Keratinocyte (primary cell): ENCODE results near the gene ANAPC10. TPM values are rescaled to one million over a fixed set of nuclear protein-coding genes. Genes with fewer than 3 reads are reported as not detected.

Source experiments
- DNase-seq: peaks from one replicate; pipeline ENCODE4 v3.0.0-alpha.2; 2011; ENCODE audit warnings: low read depth, missing footprints, low spot score
- FAIRE-seq: peaks from 2 replicates; lab custom pipeline; 2011; peaks lifted over from hg19 to GRCh38; lab: Jason Lieb, UNC
- H2AFZ ChIP-seq: 2 replicates; pipeline ENCODE4 v1.6.0; 2012; ENCODE audit warnings: low read length, control low read depth, inconsistent platforms; ENCODE audit not compliant: control insufficient read depth
- H3K27ac ChIP-seq: 2 replicates; pipeline ENCODE4 v1.5.1; 2011; ENCODE audit warnings: low read length; ENCODE audit not compliant: control insufficient read depth, insufficient read depth
- H3K27me3 ChIP-seq: 3 replicates; pipeline ENCODE4 v1.6.0; 2011; ENCODE audit warnings: low read length; ENCODE audit not compliant: control insufficient read depth, insufficient read depth; ENCODE audit errors: extremely low read depth
- H3K36me3 ChIP-seq, 2 experiments: 2 replicates in 1 of 2; 3 replicates in 1 of 2; pipeline ENCODE4 v1.5.1; 2011; ENCODE audit warnings: low read length in 2 of 2, mild to moderate bottlenecking in 1 of 2; ENCODE audit not compliant: control insufficient read depth in 2 of 2, insufficient read depth in 2 of 2; ENCODE audit errors: extremely low read depth in 1 of 2
- H3K4me1 ChIP-seq: 3 replicates; pipeline ENCODE4 v1.5.1; 2011; ENCODE audit warnings: low read length; ENCODE audit not compliant: control insufficient read depth, insufficient read depth; ENCODE audit errors: extremely low read depth
- H3K4me2 ChIP-seq: 3 replicates; pipeline ENCODE4 v1.6.0; 2011; ENCODE audit warnings: low read depth, low read length; ENCODE audit not compliant: control insufficient read depth, insufficient read depth; ENCODE audit errors: extremely low read depth
- H3K4me3 ChIP-seq, 3 experiments: fragments of 200-600 bp in 1 of 3; sonication (generic) in 1 of 3; 2 replicates in 2 of 3; 3 replicates in 1 of 3; pipeline ENCODE4 v1.5.1; 2011 to 2016; ENCODE audit warnings: low read length in 3 of 3, mild to moderate bottlenecking in 3 of 3, control low read depth in 2 of 3, inconsistent platforms in 1 of 3, low read depth in 1 of 3, mixed read lengths in 1 of 3, mixed run types in 1 of 3, moderate library complexity in 1 of 3; ENCODE audit not compliant: control insufficient read depth in 2 of 3, insufficient read depth in 2 of 3; ENCODE audit errors: extremely low read depth in 1 of 3
- H3K79me2 ChIP-seq: 2 replicates; pipeline ENCODE4 v1.6.0; 2012; ENCODE audit warnings: low read length; ENCODE audit not compliant: control insufficient read depth, insufficient read depth
- H3K9ac ChIP-seq: 3 replicates; pipeline ENCODE4 v1.6.0; 2011; ENCODE audit warnings: low read length; ENCODE audit not compliant: control insufficient read depth, insufficient read depth; ENCODE audit errors: extremely low read depth
- H3K9me1 ChIP-seq: 3 replicates; pipeline ENCODE4 v1.6.0; 2011; ENCODE audit warnings: low read length; ENCODE audit not compliant: control insufficient read depth, insufficient read depth; ENCODE audit errors: extremely low read depth
- H3K9me3 ChIP-seq: 2 replicates; pipeline ENCODE4 v1.5.1; 2012; ENCODE audit warnings: low read depth, low read length; ENCODE audit not compliant: control insufficient read depth
- H4K20me1 ChIP-seq: 3 replicates; pipeline ENCODE4 v1.6.0; 2011; ENCODE audit warnings: low read length; ENCODE audit not compliant: control insufficient read depth, insufficient read depth; ENCODE audit errors: extremely low read depth
- EZH2 ChIP-seq: IDR thresholded peaks from one replicate; pipeline ENCODE4 v1.6.1; 2012; ENCODE audit warnings: inconsistent platforms, mild to moderate bottlenecking, low read length, moderate library complexity
- dilution Hi-C: fragments of 300-500 bp; cut with MboI; formaldehyde crosslinking; loops from one replicate; pipeline ENCODE4 v1.7.0; 2020; ENCODE audit warnings: low sequenced_read_pairs; ENCODE audit not compliant: extremely low pct_ligation_motif_present
- polyA plus RNA-seq, 5 experiments: library from polyadenylated mRNA; depleted of rRNA in 3 of 5; stranded (reverse) in 3 of 5; stranded (forward) in 1 of 5; unstranded in 1 of 5; fragments of >200 nt; gene quantifications; 1 replicate in 1 of 5; 2 replicates in 3 of 5; 3 replicates in 1 of 5; pipeline versions ENCODE4 v1.2.1 to v1.2.3, GENCODE V29; 2011 to 2012; ENCODE audit warnings: missing spikeins in 2 of 5, low read depth in 1 of 5, low replicate concordance in 1 of 5
- TF ChIP-seq, protein P1 (sequence below), 3 experiments: IDR thresholded peaks in 1 of 3; conservative IDR thresholded peaks in 1 of 3; optimal IDR thresholded peaks in 1 of 3; 2 replicates in 2 of 3; 3 replicates in 1 of 3; pipeline versions ENCODE3 to v1.5.1; 2011; ENCODE audit warnings: low read length in 3 of 3, mild to moderate bottlenecking in 3 of 3, moderate library complexity in 2 of 3, control low read depth in 1 of 3, inconsistent platforms in 1 of 3; ENCODE audit not compliant: insufficient read depth in 2 of 3; ENCODE audit errors: extremely low read depth in 1 of 3

Gene ANAPC10
- polyA plus RNA-seq, 1 donor (not counting 4 experiments of a cell fraction or from before 2014, with no cell fraction given), result 34.3 TPM

DNA sequence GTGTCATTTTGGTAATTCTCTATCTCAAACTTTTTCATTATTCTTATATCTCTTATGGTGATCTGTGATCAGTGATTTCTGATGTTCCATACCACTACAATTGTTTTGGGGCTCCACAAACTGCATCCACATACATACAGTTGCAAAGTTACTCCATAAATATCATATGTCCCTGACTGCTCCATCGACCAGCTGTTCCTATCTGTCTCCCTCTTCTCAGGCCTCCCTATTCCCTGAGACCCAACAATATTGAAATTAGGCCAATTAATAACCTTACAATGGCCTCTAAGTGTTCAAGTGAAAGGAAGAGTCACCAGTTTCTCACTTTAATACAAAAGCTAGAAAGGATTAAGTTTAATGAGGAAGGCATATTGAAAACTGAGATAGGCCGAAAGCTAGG lies 108.7 kb downstream of the ANAPC10 start:
- no peaks in the 10 kb centered on the region for H3K9me3 ChIP-seq
- H3K4me2 ChIP-seq, result no peak overlapping the region
- H3K79me2 ChIP-seq, result no peaks in the 10 kb centered on the region
- DNase-seq (no peak), FAIRE-seq (no peak)
- TF ChIP-seq, protein P1, sequence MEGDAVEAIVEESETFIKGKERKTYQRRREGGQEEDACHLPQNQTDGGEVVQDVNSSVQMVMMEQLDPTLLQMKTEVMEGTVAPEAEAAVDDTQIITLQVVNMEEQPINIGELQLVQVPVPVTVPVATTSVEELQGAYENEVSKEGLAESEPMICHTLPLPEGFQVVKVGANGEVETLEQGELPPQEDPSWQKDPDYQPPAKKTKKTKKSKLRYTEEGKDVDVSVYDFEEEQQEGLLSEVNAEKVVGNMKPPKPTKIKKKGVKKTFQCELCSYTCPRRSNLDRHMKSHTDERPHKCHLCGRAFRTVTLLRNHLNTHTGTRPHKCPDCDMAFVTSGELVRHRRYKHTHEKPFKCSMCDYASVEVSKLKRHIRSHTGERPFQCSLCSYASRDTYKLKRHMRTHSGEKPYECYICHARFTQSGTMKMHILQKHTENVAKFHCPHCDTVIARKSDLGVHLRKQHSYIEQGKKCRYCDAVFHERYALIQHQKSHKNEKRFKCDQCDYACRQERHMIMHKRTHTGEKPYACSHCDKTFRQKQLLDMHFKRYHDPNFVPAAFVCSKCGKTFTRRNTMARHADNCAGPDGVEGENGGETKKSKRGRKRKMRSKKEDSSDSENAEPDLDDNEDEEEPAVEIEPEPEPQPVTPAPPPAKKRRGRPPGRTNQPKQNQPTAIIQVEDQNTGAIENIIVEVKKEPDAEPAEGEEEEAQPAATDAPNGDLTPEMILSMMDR (optimal IDR thresholded peaks at IDR 0.05 in 1 of 3, IDR thresholded peaks at IDR 0.05 in 1 of 3, conservative IDR thresholded peaks at IDR 0.05 in 1 of 3; ENCODE audit: extremely low read depth in 1 of 3, insufficient read depth in 2 of 3, low read length in 3 of 3), result no peak
- TF ChIP-seq EZH2, result no peak
- no peak overlapping the region for H3K9ac ChIP-seq
- H3K27ac ChIP-seq, result no peak overlapping the region
- H2AFZ ChIP-seq, result no peak overlapping the region
- H3K4me1 ChIP-seq, result peaks cover 6% of the 10 kb centered on the region
- H3K36me3 ChIP-seq, result no peaks in the 10 kb centered on the region
- H3K27me3 ChIP-seq, result no peaks in the 10 kb centered on the region
- no peaks in the 10 kb centered on the region for H3K9me1 ChIP-seq
- dilution Hi-C loops, result no loop called here
- H3K4me3 ChIP-seq, result no peak overlapping the region
- H4K20me1 ChIP-seq, result no peaks in the 10 kb centered on the region

DNA sequence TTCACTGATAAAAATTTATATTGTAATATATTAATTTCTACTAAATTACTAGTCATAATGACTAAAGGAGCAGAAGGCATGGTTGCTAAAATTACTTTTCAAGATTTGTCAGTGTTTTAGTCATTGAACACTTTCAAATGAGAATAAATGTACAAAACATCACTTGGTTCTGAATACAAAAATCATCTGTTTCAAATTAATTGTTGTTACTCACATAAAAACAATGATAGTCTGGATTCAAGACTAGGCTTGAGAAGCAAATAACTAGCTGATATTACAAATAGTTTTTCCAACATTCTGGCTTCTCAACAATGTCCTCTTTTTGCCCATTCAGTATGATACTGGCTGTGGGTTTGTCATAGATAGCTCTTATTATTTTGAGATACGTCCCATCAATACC lies 112.5 kb downstream of the ANAPC10 start:
- H3K9me1 ChIP-seq, result no peaks in the 10 kb centered on the region
- TF ChIP-seq, protein P1 (optimal IDR thresholded peaks at IDR 0.05 in 1 of 3, IDR thresholded peaks at IDR 0.05 in 1 of 3, conservative IDR thresholded peaks at IDR 0.05 in 1 of 3; ENCODE audit: extremely low read depth in 1 of 3, insufficient read depth in 2 of 3, low read length in 3 of 3), result no peak
- TF ChIP-seq EZH2, result no peak
- H4K20me1 ChIP-seq, result no peaks in the 10 kb centered on the region
- H3K9me3 ChIP-seq, result no peaks in the 10 kb centered on the region
- FAIRE-seq (no peak), DNase-seq (no peak)
- no peaks in the 10 kb centered on the region for H3K4me1 ChIP-seq
- dilution Hi-C loops, result no loop called here
- no peak overlapping the region for H3K4me2 ChIP-seq
- no peaks in the 10 kb centered on the region for H3K36me3 ChIP-seq
- no peak overlapping the region for H3K27ac ChIP-seq
- H3K4me3 ChIP-seq, result no peak overlapping the region
- no peaks in the 10 kb centered on the region for H3K27me3 ChIP-seq
- no peaks in the 10 kb centered on the region for H3K79me2 ChIP-seq
- no peak overlapping the region for H2AFZ ChIP-seq
- H3K9ac ChIP-seq, result no peak overlapping the region
